NCI-H2227 treated with DMSO at 0.1 percent for 48 hours (cell line): ENCODE measurements around the gene IRF2BP2.

ENCODE experiments used
- DNase-seq: peaks from one replicate; lab custom pipeline; 2025; lab: John Stamatoyannopoulos, UW

Gene IRF2BP2

DNA sequence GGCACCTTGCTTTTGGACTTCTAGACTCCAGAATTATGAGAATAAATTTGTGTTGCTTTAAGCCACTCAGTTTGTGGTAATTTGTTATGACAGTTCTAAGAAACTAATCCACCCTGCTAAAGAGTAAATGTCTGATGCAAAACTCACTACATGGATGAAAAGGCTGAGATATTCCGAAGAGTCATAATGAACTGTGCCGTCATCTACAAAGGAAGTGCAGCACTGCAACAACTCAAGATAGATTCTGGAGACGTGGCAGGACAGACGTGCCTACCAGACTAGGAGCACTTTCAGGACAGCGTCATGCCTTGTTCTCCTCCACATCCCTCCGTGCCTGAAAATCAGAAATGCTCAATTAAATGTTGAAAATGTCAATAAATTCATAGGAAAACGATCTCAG lies 24.4 kb upstream of the IRF2BP2 start:
- no peak for DNase-seq

DNA sequence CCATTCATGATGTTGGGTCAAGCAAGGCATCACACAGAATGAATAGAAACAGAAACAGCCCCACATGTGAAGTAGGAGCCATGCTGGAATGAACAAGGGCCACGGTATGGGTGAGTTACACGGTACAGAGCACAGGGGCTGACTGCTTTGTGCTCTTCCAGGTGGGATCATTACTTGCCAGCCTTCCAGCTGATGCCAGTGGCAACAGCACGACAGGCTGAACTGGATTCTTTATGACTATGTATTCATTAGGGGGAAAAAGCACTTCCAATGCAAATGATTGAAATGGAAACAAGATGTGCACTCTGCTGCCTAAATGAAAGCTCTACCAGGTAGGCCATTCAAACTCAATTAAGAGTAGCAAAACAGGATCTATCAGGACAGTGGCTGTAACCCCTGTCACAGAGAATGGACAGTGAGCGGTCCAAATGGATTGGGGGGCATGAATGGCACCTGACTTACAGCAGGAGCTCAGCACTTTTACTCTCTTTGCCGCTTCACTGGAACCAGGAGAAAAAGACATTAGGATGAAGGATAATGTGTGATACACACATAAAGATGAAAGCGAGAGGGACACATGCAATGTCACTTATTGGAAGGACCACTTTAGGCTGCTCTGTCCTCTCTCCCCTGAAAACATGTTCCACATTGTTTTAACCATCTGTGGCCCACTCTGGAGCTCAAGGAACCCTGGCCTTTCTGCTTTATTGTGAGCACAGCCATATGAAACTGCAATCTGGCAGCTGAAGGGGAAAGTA lies 23.4 kb upstream of the IRF2BP2 start:
- no peak for DNase-seq

DNA sequence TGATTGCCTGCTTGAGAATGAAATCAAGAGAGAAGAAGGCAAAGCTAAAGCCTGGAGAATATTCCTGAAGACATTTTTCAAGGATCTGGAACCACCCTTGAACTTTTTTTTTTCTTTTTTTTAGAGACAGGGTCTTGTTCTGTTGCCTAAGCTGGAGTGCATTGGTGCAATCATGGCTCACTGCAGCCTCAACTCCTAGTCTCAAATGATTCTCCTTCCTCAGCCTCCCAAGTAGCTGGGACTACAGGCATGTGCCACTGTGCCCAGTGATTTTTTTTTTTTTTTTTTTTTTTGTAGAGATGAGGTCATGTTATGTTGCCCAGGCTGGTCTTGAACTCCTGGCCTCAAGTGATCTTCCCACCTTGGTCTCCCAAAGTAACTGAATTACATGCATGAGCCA lies 22.2 kb upstream of the IRF2BP2 start:
- DNase-seq, result no peak

DNA sequence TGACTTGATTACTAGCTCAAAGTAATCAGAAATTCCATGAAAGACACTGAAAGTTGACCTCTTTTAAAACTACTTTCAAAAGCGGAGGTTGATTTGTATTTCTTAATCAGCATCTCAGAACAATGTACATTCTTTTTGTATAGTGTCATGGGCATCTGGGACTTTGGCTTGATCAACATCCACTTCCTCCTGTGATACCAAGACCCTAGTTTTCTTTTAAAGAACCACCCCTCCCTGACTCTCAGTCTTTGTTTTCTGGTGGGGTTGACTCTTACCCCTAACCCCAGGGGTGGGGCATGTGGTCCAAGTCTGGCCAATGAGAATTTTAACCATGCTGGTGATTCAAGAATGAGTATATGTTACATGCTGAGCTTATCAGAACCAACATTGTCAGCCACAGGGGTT lies 21.7 kb upstream of the IRF2BP2 start:
- no peak for DNase-seq

DNA sequence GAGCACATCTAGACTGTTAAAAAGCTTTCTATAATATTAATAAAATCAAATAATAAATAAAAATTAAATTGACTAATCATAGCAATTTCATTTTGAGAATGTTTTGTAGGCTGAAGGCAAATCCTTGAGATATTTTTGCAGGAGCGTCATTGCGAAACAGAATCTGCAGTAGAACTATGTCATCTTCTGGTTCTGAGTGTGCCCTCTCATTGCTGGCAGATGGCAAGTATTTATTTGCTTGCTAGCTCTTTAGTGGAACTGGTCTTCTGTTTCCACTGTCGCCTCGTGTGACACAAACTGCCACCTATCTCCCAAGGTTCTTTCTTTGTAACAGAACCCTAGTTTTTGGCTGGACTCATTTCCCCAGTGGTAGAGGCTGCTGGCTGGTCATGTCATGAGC lies 19.0 kb upstream of the IRF2BP2 start:
- no peak for DNase-seq

DNA sequence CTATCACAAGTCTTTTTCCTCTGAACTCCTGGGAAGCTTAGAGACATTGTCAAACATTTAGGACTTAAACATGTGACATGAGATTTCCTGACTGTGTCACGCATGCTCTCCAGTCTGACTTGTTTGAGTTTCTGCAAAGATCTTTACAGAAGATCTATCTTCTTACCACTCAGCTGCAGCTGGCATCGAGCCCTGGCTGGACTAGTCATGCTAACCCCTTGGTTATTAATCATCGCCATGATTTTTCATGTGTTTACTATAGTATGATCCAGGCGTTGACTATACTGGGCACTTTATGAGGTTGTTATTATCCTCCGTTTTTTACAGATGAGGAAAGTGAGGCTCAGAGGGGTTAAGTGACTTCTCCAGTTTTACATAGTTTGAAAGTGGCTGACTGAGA lies 18.1 kb upstream of the IRF2BP2 start:
- no peak for DNase-seq

DNA sequence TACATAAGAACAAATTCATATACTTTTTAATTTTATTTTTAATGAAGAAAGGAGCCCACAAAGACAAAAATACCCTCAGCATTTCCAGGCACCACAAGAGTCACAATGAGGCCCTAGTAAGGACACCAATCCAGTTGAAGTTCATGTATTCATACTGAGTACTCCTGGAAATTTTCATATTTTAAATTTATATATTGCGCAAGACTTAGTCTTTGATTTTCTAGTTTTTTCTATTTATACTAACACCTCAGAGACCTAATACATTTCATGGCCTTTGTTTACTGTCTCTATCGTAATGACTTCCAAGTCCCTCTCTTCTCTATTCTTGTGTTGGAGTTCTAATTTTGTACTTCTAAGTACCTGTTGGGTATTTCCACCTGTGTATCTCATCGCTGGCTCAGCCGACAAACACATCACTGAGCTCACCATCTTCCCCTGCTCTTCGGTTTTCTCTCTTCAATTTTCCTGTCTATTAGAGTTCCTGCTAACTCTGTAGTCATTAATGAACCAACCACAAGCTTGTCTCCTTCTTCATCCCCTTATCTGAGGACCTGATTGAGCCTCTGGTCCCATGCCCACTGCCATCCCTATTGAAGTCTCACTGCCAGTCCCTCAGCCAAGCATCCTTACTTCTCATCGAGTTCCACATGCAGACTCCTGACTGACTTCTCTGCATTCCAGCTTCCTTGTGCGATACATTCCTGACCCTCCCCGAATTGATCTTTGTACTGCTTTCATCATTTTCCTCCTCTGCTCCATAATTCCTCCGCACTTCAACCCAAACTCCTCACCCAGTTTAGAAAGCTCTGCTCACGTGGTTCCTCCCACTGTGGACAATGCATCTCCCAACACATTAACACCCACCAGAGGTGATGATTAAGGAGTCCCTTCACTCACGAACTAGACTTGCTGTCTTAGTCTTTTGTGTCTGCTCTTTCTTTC lies 17.3 kb upstream of the IRF2BP2 start:
- no peak for DNase-seq

DNA sequence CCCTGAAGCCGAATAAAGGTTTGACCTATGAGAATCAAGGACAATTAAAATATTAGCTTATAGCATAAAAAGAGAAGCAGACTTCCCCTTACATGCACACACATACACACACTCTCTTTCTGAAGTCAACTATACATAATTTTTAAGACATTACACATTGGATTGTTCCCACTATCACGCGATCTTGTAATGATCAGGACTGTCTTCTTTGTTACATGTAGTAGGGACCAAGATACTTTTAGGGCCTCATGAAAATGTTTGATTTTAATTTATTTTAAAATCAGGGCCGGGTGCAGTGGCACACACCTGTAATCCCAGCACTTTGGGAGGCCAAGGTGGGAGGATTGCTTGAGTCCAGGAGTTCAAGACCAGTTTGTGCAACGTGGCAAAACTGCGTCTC lies 16.4 kb upstream of the IRF2BP2 start:
- DNase-seq, result no peak

DNA sequence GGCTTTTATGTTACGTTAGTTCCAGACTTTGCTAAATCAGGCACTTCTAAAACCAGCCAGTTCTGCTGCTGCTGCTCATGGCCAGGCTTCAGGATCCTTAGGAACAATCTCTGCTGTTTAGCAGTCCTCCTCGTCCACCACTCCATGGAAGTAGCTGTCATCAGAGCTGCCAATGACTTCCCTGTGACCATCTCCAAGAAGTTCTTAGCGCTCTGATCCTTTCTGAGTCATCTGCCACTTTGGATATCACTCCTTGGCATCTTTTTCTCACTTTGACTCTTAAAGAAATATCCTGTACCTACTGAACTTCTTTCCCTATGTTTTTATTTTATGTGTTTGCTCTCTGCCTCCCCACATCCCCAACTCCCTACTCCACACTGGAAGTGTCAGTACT lies 14.7 kb upstream of the IRF2BP2 start:
- DNase-seq, result no peak

DNA sequence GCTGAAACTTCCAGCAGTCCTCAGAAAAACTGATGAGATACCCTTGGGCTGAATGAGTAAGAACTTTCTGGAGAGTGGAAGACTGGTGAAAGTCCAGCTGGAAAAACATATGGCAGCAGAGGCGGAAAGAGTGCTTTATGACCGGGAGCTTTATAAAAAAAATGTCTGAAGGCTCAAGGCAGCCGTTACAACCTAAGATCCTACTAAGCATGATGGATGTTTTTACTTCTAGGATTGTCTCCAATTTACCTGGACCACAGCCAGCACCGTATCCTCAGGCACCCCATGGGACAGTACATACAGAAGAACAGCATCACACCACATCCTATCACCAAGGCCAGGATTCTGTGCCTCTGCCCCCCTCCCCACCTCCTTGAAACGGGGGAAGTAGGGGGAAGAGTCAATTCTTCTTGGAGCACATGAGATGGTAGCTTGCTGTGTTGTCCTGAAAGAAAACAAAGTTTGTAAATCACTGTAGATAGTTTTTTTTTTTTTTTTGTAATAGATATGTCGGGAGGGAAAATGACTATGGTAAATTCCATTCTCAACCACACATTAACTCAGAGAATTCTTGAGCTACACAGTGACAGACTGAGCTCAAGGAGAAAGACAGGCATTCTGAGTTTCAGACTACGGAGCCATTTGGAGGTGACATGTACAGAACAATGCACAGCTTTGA lies 11.8 kb upstream of the IRF2BP2 start:
- peak; percentile 89 for DNase-seq

DNA sequence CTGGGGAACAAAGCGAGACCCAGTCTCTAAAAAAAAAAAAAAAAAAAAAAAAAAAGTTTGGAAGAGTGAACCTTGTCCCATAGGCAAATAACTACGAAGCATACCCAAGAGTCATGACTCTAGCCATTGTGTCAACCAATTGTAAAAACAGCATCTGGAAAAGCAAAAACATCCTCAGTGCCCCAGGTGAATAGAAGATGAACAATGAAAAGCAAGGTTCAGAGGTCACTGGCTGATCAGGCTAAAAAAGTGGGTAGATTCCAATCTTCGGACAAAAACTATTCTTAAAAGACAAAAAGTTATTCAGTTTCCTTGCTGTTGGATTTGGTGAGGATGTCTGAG lies 11.1 kb upstream of the IRF2BP2 start:
- DNase-seq, result no peak

DNA sequence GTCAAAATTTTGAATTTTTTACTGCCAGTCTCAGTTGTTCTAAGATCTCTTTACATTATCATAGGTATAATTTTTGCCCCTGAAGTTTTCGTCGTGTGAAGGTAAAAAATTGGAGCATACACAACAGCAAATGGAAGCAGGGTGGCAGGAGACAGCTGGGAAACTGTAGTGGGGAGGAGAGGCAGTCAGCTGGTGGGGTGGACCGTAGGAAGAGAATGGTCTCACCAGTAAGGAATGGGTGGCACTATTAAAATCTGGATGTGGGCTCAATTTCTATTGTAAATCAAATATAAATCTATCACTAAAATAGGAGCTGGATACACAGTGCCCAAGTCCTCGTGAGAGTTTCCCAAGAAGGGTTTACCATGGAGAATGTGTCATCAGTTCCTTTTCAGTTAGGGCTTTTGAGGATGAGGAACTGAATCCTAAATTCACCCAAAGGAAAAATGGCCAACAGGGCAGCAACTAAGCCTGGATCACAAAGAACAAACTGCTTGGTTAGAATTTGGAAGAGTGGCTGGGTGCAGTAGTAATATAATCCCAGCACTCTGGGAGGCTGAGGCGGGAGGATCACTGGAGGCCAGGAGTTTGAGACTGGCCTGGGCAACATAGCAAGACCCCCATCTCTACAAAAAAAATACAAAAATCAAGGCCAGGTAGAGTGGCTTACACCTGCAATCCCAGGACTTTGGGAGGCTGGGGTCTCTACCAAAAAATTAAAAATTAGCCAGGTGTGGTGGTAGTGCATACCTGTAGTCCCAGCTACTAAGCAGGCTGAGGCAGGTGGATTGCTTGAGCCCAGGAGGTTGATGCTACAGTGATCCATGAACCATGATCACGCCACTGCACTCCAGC lies 10.5 kb upstream of the IRF2BP2 start:
- no peak for DNase-seq

DNA sequence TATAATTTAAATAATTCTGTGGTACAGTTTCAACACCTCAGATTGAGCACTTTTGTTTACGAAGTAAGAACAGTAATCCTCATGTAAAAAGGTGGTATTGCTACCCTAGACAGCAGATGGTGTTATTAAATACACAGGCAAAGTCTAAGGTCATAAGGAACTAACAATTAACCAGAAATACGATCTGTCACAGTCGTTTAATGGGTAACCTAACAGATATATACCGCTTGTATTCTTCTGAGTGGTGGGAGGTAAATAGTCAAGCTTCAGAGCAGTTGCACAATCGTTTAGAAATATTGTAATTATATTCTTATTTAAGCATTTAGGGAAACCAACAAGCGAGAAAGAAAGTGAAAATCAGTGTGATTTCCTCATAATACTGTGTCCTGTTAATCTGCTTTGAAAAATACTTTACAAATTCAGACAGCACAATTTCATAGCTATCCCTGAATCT lies 9.8 kb upstream of the IRF2BP2 start:
- peak; percentile 89 for DNase-seq

DNA sequence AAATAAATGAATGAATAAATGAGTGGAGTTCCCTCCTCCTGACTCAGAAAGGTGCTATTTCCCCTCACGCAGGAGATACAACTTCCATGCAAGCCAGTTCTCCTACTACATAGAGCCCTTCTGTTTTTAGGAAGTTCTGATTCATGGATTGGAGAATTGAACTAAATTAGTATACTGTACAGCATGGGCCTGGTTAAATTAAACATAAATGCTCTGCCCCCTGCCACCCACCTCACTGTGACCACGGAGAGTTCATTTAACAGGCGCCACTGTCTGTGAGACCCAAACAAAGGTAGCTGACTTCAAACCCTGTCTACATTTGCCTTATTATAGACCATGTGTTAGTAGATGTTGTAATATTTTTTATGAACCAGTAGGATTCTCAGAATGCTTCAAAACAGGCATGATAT lies 9.1 kb upstream of the IRF2BP2 start:
- peak; percentile 74 for DNase-seq

DNA sequence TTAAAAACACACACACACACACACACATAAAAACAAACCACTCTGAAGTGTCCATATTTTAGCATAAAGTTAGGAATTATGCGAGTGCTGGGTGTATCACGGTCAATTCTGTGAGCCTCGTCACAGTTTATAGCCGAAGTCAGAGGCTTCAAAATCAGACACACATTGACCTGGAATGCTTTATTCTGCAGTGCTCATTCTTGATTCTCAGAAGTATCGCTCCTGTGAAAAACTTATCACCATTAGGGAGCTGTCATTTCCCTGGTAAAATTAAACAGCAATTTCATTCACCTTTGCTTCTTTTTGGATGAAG lies 8.7 kb upstream of the IRF2BP2 start:
- no peak for DNase-seq

DNA sequence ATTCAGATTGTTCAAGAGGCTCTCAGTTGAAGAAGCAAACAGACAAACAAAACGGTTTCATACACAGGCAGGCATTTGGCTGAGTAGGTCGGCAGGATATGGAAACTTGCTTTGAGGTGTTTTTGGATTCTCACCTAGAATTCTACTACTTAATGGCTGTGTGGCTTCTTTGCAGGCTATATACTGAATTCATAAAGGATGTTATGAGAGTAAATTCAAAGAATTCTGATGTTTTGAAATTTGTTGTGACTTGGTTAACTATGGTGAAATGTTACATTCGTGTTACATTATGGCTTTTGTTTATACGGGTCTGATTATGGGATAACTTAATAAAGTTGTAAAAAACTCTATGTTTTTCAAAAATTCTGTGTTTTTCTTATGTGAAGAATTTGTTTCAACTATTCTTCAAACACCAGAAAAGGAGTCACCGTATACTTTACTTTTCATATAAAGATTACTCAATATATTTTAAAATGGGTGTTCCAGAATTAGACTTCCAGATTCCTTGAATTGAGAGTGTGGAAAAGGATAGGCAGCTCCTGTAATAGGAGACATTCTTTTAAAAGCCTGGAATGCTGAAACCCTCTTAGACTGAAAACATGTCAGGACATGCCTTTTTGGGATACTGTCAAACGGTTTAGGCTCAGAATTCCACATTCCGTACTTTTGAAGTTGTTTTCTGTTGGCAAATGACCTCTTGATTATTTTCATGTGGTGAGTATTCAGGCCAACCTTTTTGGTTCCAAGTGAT lies 8.2 kb upstream of the IRF2BP2 start:
- DNase-seq, result no peak

DNA sequence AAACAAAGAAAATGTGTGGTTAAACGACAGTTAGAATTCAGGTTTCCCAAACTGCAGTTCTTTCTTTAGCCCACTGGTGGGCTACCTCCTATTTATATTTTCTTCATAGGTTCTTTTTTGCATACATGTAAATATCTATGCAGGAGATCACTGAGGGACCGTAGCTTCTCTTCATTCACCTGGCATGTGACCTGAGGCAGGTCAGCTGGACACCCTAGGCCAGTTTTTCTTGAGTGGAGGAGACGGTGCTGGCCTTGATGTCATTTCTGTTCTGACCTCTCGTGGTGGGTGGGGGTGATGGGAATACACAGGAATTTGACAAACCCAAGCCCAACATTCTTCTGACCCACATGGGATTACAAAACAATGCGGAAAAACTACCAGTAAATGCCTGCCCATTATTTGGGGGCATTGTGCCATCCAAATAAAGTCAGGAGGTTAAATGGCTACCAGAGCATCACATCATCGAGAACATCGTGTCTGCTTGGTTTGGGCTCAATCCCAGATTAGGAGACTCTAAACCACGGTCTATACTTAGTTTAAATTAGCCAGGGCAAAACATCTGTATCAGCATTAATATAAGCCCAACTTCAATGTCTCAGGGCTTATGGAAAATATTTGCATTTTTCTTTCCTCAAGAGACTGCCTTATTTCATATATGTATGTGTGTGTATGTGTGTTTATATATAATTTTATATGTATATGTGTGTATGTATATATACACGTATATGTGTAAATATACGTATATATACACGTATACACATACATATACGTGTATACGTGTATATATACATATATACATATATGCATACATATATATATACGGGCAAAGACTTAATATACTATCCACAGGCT lies 7.4 kb upstream of the IRF2BP2 start:
- DNase-seq, result no peak

DNA sequence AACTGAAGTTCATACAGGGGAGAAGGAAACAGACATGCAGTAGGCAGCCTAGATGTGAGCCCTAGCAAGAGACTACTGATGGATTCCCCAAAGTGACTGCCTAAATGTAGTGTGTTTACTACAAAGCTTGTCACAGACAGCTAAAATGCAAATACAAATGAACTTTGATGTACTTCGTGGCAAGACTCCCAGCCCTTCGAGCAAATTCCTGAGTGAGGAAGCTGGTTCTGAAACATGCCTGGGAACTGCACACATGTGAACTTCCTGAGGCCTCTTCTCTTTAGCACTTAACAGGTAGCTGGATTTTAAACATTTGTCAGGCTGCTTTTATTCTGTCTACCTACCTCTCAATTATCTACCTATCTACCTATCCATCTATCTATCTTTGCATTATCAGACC lies 6.7 kb upstream of the IRF2BP2 start:
- DNase-seq, result no peak

DNA sequence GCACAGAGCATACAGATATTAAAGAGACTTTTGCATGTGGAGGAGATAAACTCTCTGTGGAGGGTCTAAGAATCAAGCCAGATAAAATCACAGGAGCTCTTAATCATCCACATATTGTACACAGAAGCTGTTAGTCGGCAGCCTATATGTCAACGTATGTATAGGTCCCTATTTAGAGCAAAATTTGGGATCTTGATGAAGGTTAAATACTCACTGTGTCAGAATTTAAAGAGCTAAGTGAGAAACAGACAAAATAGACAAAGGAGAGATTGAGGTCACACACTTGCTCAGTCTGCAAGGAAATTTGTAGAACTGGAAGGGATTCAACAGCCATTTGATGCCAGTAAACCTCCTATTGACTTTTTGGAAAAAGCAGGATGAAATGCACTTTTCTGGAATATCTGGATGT lies 4.1 kb upstream of the IRF2BP2 start:
- no peak for DNase-seq

DNA sequence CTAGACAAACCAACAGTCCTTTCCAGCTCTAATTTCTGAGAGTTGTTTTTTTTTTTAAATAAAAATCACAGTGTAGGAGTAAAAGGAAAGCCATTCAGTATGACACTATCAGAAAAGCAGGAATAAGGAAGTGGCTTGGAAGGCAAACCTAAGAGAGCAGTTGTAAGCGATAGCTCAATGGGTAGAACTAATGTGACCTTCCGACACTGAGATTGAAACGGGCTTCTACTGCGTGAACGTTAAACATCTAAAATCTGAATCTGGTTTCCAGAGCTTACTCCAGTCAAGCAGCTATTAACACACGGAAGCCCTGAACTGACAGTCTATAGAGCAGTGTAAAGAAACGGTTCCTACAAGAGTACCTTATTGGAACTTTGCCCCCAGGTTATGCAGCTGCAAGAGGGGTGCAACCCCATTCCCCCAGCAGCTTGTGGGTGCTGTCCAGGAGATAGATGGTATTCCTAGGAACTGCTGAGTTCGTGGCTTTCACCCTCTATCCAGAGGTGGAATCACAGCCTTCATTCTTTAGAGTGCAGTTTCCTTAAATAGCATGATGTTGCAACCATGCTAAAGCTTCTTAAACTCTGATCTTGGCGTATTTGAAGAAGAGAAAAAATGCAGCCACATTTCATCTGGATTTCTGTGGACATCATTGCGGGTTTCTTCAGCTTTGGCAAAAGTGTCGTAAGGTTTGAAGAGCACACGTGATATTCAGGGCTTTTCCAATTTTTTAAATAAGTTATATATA lies 3.3 kb upstream of the IRF2BP2 start:
- DNase-seq, result peak; percentile 90
